Panc1 (cell line): Measurements from ENCODE around the gene APOE.

Source experiments
- POLR2AphosphoS5 ChIP-seq: IDR thresholded peaks from 2 replicates; pipeline ENCODE4 v1.6.1; 2012; ENCODE audit warnings: mild to moderate bottlenecking, low read depth, low read length, moderate library complexity
- SIN3A ChIP-seq: IDR thresholded peaks from 2 replicates; pipeline ENCODE4 v1.6.1; 2012; ENCODE audit warnings: low read depth, mild to moderate bottlenecking, low read length, moderate library complexity, borderline replicate concordance; ENCODE audit not compliant: insufficient read depth
- TCF7L2 ChIP-seq: IDR thresholded peaks from 2 replicates; pipeline ENCODE4 v1.6.1; 2011; ENCODE audit warnings: mild to moderate bottlenecking, low read depth, low read length, inconsistent platforms
- TF ChIP-seq, protein P1 (sequence below): fragments of 450-650 bp; IDR thresholded peaks from 2 replicates; pipeline ENCODE4 v1.5.1; 2017; ENCODE audit warnings: mild to moderate bottlenecking
- TF ChIP-seq, protein P2 (sequence below), 2 experiments: IDR thresholded peaks; 2 replicates each; pipeline ENCODE4 v1.6.1; 2011 to 2012; ENCODE audit warnings: low read depth in 2 of 2, control low read depth in 1 of 2, low read length in 1 of 2, mild to moderate bottlenecking in 1 of 2, moderate library complexity in 1 of 2; ENCODE audit not compliant: insufficient read depth in 1 of 2

- TF ChIP-seq, protein P1, sequence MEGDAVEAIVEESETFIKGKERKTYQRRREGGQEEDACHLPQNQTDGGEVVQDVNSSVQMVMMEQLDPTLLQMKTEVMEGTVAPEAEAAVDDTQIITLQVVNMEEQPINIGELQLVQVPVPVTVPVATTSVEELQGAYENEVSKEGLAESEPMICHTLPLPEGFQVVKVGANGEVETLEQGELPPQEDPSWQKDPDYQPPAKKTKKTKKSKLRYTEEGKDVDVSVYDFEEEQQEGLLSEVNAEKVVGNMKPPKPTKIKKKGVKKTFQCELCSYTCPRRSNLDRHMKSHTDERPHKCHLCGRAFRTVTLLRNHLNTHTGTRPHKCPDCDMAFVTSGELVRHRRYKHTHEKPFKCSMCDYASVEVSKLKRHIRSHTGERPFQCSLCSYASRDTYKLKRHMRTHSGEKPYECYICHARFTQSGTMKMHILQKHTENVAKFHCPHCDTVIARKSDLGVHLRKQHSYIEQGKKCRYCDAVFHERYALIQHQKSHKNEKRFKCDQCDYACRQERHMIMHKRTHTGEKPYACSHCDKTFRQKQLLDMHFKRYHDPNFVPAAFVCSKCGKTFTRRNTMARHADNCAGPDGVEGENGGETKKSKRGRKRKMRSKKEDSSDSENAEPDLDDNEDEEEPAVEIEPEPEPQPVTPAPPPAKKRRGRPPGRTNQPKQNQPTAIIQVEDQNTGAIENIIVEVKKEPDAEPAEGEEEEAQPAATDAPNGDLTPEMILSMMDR: no peak
- no peak for TF ChIP-seq SIN3A
- no peak for TF ChIP-seq POLR2AphosphoS5
- TF ChIP-seq, protein P2, sequence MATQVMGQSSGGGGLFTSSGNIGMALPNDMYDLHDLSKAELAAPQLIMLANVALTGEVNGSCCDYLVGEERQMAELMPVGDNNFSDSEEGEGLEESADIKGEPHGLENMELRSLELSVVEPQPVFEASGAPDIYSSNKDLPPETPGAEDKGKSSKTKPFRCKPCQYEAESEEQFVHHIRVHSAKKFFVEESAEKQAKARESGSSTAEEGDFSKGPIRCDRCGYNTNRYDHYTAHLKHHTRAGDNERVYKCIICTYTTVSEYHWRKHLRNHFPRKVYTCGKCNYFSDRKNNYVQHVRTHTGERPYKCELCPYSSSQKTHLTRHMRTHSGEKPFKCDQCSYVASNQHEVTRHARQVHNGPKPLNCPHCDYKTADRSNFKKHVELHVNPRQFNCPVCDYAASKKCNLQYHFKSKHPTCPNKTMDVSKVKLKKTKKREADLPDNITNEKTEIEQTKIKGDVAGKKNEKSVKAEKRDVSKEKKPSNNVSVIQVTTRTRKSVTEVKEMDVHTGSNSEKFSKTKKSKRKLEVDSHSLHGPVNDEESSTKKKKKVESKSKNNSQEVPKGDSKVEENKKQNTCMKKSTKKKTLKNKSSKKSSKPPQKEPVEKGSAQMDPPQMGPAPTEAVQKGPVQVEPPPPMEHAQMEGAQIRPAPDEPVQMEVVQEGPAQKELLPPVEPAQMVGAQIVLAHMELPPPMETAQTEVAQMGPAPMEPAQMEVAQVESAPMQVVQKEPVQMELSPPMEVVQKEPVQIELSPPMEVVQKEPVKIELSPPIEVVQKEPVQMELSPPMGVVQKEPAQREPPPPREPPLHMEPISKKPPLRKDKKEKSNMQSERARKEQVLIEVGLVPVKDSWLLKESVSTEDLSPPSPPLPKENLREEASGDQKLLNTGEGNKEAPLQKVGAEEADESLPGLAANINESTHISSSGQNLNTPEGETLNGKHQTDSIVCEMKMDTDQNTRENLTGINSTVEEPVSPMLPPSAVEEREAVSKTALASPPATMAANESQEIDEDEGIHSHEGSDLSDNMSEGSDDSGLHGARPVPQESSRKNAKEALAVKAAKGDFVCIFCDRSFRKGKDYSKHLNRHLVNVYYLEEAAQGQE (IDR thresholded peaks at IDR 0.05; ENCODE audit: insufficient read depth in 1 of 2, low read depth in 2 of 2, low read length in 1 of 2): no peak
- no peak for TF ChIP-seq TCF7L2
Measured at GRCh38 chr19:44894946-44895345, 10.7 kb upstream of the APOE start.
